Kidney epithelial cell (primary cell): ENCODE data around the gene ZBTB16. TPM values are rescaled to one million over a fixed set of nuclear protein-coding genes. Genes with fewer than 3 reads are reported as not detected.

ENCODE experiments used
- DNase-seq: peaks from one replicate; pipeline ENCODE4 v3.0.0-alpha.2; 2010; ENCODE audit warnings: low read depth
- H3K27me3 ChIP-seq: 2 replicates; pipeline ENCODE4 v1.6.0; 2011; ENCODE audit warnings: low read length; ENCODE audit not compliant: control insufficient read depth, insufficient read depth
- H3K36me3 ChIP-seq: 2 replicates; pipeline ENCODE4 v1.5.1; 2011; ENCODE audit warnings: low read length; ENCODE audit not compliant: control insufficient read depth, insufficient read depth
- H3K4me3 ChIP-seq: 2 replicates; pipeline ENCODE4 v1.5.1; 2011; ENCODE audit warnings: low read depth, mild to moderate bottlenecking, control low read depth, low read length
- total RNA-seq: library from RNA; depleted of rRNA; stranded (reverse); fragments of >200 nt; gene quantifications from 2 replicates; pipeline ENCODE4 v1.2.3, GENCODE V29; 2015
- TF ChIP-seq, protein P1 (sequence below): IDR thresholded peaks from 2 replicates; pipeline ENCODE4 v1.5.1; 2011; ENCODE audit warnings: mild to moderate bottlenecking, moderate library complexity, low read length, control low read depth, inconsistent platforms; ENCODE audit not compliant: insufficient read depth, poor library complexity, severe bottlenecking

ZBTB16 gene
- total RNA-seq, 1 donor from 2014 or later: 0.08 TPM

GRCh38 chr11:114063149-114063828 lies 3.8 kb downstream of the ZBTB16 start:
- Histone ChIP-seq H3K27me3 (peaks cover 61% of the 10 kb centered on the region), H3K4me3 (no peak overlapping the region), H3K36me3 (no peaks in the 10 kb centered on the region)
- TF ChIP-seq, protein P1, sequence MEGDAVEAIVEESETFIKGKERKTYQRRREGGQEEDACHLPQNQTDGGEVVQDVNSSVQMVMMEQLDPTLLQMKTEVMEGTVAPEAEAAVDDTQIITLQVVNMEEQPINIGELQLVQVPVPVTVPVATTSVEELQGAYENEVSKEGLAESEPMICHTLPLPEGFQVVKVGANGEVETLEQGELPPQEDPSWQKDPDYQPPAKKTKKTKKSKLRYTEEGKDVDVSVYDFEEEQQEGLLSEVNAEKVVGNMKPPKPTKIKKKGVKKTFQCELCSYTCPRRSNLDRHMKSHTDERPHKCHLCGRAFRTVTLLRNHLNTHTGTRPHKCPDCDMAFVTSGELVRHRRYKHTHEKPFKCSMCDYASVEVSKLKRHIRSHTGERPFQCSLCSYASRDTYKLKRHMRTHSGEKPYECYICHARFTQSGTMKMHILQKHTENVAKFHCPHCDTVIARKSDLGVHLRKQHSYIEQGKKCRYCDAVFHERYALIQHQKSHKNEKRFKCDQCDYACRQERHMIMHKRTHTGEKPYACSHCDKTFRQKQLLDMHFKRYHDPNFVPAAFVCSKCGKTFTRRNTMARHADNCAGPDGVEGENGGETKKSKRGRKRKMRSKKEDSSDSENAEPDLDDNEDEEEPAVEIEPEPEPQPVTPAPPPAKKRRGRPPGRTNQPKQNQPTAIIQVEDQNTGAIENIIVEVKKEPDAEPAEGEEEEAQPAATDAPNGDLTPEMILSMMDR: no peak
- no peak for DNase-seq

- Histone ChIP-seq H3K4me3 (no peak overlapping the region), H3K27me3 (peaks cover 56% of the 10 kb centered on the region), H3K36me3 (no peaks in the 10 kb centered on the region)
- TF ChIP-seq, protein P1: no peak
- no peak for DNase-seq
Measured at GRCh38 chr11:114063829-114064201, 4.3 kb downstream of the ZBTB16 start.

GRCh38 chr11:114064216-114064615 lies 4.7 kb downstream of the ZBTB16 start:
- no peak for DNase-seq
- H3K36me3 ChIP-seq: no peaks in the 10 kb centered on the region
- H3K4me3 ChIP-seq: no peak overlapping the region
- TF ChIP-seq, protein P1: no peak
- H3K27me3 ChIP-seq: peaks cover 52% of the 10 kb centered on the region

- Histone ChIP-seq H3K27me3 (peaks cover 45% of the 10 kb centered on the region), H3K36me3 (no peaks in the 10 kb centered on the region), H3K4me3 (no peak overlapping the region)
- no peak for DNase-seq
- TF ChIP-seq, protein P1: no peak
Measured at GRCh38 chr11:114065094-114065493, 5.6 kb downstream of the ZBTB16 start.

DNA sequence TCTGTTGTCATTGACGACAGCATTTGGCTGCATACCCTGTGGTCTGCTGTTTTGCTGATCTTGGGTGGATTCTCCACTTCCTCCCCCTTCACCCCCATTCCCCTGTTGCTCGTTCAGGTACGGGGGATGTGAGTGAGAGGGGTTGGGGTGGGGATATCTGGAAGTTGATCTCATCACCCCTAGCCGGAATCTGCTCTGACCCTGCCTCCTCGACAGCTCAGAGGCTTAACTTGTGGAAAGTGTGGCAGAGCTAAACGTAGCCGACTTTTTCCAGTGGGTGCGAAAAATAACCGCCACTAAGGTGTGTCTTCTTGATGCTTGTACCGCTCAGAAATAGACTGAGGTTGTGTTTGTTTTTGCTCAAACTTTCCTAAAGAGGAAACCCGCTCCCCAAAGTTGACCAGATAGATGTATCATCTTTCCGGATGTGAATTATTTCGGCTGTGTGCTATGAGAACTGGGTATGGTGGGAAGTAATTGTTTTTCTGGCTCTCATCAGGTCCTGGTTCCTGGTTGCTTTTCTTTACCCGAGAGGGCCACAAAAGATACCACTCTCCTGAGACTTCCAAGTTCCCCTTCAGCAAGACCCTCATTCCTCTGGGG lies 6.6 kb downstream of the ZBTB16 start:
- Histone ChIP-seq H3K27me3 (peaks cover 35% of the 10 kb centered on the region), H3K36me3 (no peaks in the 10 kb centered on the region), H3K4me3 (no peak overlapping the region)
- TF ChIP-seq, protein P1: no peak
- no peak for DNase-seq

DNA sequence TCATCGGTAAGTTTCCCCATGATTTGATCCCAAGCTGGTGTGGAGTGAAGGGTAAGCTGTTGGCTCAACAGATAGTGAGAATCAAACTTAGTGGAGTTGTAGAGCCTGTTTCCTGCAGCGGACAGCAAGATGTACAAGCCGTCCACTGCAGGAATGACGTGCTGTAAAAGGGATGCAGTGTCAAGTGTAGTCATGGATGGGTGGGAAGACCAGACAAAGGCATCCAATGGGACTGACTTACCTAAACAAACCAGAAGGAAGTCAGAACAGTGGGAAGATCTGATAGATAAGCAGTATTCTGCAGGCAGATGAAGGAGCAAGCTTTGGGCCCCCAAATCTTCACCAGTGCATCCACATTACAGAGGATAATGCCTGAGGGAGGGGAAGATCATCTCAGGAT lies 8.8 kb downstream of the ZBTB16 start:
- H3K4me3 ChIP-seq: no peak overlapping the region
- peaks cover 19% of the 10 kb centered on the region for H3K27me3 ChIP-seq
- DNase-seq: no peak
- TF ChIP-seq, protein P1: no peak
- H3K36me3 ChIP-seq: no peaks in the 10 kb centered on the region
